CD4-positive, alpha-beta T cell treated with Interleukin-6 at 100 ng/mL for 8 hours (primary cell): ENCODE results near the gene POLDIP3.
"Not testable (repeated sequence)": the region's sequence is repeated elsewhere in the genome, so short reads cannot be mapped to it uniquely, and the experiment has no call there.

Experiments used
- DNase-seq: peaks from one replicate; pipeline ENCODE4 v3.0.0-alpha.2; 2020; ENCODE audit warnings: mixed read lengths, low spot score

Gene POLDIP3

DNA sequence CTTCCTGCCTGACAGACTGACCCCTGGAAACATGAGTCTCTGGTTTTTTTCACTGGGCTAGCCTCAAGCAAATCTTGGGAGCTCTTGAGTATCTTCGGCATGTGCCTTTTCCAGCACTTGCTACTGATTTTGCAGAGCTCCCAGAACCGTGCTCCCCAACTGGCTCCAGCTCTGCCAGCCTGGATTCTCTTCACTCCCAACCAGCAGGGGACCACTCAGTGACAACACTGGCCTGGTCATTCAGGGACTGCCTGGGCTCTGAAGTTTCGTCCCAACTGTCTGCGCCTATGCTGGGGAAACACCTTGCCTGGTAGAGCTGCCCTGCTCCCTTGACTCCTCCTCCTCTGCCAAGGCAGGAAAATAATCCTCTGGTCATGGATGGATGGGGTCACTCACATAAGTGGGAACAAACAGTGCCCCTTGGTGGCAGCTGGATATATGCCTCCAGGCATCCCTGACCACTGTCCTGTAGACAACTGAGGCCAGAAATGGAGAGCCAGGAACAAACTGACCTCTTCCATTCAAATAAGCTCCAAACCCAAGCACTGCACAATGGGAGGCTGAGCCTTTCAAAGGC is 30.2 kb downstream of the POLDIP3 start:
- DNase-seq = no peak

DNA sequence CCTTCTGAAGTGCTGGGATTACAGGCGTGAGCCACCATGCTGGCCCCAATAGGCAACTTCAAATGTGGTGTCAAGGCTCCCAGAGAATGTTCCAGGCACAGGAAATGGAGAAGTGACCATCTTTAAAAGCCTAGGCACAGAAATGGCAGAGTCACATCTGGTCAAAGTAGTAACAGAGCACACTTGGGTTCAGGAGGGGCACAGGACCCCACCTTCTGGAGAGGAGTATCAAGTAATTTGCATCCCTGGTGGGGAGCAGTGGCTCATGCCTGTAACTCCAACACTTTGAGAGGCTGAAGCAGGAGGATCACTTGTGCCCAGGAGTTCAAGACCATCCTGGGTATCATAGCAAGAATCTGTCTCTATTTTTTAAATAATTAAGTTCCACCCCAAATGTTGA is 31.7 kb downstream of the POLDIP3 start:
- no peak for DNase-seq

DNA sequence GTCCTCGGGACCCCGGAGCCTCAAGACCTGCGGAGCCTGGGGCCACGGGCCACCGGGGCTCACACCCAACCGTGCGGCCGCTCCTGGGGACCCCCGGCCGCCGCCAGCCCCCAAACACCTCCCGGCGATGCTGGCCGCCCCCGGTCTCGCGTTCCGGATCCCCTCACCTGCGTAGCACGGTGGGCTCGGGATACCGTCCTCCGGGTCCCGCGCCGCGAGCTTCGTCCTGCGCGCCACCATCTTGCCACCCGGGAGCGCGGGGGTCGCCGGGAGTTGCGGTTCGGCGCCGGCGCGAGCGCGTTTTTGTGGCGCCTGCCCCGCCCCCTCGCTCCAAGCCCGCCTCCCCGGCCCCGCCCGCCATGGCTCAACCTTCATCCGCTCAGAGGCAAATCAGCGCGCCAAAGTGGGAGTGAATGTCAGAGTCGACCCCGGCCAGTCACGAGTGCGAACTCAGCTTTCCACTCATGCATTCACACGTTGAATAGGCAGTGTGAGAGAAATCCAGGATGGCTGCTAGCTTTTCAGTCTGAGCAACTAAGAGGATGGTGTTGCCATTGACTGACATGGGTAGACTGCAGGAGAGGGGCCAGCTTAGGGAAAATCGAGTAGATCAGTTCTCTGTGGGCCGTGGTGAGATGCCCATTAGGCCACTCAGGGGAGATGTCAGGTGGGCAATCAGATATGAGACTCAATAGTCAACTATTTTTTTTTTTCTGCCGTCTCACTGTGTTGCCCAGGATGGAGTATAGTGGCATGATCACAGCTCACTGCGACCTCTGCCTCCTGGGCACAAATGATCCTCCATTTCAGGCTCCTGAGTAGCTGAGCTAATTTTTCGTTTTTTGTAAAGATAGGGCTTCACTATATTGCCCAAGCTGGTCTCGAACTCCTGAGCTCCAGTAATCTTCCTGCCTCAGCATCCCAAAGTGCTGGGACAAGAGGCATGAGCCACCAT is 32.6 kb downstream of the POLDIP3 start:
- DNase-seq = peak; percentile 75

DNA sequence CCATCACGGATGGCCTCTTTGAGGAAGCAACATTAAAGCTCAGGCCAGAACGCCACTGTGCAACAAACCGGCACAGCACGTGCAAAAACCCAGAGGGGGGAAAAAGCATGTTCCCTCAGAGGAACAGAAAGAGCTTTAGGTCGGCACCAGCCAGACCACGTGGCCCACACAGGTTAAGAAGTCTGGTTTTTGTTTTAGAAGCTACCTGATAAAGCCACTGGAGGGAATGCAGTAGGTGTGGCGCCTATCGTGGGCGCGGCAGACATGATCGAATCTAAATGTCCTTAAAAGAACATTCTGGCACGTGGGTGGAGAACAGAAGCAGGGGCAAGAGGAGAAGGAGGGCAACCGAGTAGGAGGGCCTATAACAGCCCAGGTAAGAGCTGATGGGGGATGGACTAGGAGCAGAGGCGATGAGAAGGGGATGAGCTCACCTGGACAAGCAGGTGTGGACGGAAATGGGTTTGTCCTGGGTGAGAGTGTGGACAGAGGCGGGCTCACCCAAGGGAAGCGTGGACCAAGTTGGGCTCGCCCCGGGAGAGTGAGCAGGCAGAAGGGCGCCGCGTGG is 33.4 kb downstream of the POLDIP3 start:
- DNase-seq = not testable (repeated sequence)

DNA sequence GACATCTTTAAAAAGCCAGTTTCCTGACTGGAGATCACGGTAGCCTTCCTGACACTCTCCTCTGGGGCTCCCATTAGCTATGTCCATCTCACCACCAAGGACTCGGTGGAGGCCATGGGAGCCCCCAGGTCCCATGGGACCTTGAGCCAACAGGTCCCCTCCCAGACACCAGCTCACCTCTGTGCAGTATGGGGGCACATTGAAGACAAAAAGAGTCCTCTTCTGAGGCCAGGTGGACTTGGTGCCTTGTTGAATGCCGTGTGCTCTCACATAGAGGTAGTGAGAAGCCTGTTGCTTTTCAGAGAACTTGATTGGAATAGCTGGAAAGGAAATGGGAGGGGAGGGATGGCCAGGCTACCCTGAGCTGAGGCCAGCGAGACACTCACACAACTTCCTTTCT is 34.6 kb downstream of the POLDIP3 start:
- DNase-seq = not testable (repeated sequence)

DNA sequence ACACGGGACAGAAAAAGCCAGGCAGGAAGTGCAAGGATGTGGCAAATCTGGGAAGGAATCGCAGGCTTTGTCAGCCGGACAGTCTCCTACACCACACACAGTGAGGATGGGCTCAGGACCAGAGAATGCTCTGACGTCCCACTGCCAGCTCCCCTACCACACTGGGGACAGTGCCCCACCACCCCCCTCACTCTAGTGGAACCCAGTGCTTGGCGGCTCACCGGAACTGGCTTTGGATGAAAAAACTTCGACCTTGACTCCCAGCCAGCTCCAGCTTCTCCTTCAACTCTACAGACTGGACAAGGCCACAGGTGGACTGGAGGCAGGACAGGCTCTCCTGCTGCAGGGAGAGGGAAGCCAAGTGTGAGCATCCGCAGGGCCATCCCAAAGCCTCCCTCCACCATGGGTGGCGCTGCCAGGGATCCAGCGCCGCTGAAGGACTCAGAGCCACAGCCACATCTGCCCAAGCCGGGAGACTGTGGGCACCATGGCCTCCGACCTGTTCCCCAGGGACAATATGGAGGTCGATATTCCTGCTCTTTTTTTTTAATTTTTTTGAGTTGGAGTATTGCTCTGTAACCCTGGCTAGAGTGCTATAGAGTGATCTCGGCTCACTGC is 37.0 kb downstream of the POLDIP3 start:
- DNase-seq = no peak

DNA sequence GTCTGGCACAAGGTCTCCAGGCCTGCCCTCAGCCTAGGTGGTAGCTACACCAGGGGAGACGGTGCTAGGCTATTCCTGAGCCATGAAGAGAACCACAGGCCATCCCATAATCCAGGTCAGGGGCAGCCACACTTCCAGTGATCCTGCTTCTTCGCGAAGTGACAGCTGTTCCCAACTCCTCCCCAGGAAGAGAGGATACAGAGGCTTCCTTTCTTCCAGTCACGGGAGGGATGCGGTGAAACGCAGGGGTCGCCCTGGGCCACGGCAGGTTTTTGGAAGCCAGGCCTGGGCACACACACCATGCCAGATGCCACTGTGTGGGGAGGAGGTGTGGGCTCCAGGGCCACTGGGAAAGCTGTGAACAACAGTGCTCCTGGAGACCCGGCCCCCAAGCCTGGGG is 37.5 kb downstream of the POLDIP3 start:
- DNase-seq = not testable (repeated sequence)

DNA sequence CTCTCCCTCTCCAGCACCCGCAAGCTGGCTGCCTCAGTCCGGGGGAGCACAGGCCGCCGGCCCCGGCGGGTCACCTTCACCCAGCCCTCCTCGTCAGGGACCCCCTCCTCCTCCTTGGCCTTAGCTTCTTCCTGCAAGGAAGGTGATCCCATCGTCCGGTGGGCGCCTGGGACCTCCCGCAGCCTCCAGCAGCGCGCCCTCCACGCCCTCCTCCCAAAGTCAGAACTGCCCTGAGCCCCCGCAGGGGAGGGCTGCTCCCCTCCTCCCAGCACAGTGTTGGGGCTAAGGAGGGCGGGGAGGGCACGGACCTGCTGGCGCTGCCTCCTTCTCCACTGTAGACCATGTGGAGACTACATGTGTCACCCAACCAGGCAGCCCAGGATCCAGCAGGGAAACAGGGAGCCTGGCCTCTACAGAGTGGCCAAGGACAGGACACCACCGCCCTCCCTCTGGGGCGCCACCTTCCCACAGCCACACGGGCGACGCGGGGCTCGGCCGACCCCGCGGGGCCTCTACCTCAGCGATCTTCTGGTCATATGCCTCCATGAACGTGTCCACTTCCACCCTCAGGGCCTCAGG is 38.6 kb downstream of the POLDIP3 start:
- DNase-seq = not testable (repeated sequence)

DNA sequence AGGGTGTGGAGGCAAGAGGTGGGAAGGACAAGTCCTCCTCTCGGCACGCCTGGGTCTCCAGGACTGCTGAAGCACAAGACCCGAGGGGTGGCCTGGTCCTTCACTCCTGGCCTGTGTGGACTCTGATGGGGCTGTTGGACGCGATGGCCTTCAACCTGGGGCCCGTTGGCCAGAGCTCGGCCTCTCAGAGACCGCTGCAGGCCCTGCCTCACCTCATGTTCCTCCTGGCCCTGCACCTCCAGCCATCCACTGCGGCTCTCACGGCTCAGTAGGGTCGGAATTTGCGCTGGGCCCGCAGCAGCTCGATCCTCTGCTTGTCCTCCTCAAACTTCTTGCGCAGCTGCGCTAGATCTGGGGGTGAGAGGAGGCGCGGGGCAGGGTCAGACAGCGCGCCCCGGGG is 40.2 kb downstream of the POLDIP3 start:
- DNase-seq = not testable (repeated sequence)

DNA sequence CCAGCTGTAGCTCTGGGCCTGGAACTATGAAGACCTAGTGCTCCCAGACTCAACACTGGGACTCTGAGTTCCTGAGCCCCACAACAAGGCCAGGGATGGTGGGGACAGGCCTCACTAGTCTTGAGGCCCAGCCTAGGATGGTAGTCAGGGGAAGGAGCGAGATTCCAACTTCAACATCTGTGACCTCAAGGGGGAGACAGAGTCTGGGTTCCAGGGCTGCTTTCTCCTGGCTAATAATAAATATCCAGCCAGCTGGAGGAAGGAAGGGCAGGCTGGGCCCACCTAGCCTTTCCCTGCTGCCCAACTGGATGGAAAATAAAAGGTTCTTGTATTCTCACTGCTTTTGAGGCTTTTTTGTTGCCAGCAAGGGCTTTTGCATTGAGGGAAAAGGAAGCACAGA is 40.6 kb downstream of the POLDIP3 start:
- not testable (repeated sequence) for DNase-seq

DNA sequence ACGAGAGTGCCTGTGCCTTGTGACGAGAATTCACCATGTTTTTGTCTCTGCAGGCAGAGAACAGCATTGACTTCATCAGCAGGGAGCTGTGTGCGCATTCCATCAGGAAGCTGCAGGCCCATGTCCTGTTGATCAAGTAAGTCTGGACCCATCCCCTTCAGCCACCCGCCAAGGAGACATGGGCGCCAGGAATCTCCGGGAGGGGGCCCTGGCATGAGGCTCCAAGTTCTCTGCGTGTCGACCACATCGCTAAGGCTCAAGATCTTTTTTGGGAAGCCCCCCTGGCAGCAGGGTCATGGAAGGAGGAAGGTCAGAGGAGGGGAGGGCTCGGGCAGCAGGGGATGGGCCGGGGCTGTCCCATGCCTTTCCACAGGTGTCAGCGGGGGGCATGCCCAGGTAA is 43.6 kb downstream of the POLDIP3 start:
- DNase-seq = not testable (repeated sequence)

DNA sequence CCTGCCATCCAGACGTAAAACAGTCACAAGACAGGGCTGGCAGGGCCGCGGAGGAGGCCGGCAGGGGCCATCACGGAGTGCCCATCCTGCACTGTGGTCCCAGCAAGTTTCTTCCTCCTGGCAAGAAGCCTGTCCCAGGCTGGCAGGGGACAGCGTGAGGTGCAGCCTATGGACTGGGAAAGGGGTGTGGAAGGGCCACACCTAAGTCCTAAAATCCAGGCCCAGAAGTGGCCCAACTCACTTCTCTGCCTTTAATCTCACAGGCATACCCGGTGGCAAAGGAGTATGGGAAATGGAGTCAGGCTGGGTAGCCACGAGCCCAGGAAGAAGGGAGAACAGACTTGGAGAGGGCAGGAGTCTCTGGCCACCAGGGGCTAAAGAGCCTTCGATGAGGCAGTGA is 44.1 kb downstream of the POLDIP3 start:
- not testable (repeated sequence) for DNase-seq

DNA sequence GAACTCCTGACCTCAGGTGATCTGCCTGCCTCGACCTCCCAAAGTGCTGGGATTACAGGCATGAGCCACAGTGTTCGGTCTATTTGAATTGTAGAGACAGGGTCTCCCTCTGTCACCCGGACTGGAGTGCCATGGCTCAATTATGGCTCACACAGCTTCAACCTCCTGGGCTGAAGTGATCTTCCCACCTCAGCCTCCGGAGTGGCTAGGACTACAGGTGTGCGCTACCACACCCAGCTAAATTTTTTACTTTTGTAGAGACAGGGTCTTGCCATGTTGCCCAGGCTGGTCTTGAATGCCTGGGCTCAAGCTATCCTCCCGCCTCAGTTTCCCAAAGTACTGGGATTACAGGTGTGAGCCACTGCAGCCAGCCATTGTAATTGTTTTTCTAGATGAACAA is 46.7 kb downstream of the POLDIP3 start:
- DNase-seq = not testable (repeated sequence)

DNA sequence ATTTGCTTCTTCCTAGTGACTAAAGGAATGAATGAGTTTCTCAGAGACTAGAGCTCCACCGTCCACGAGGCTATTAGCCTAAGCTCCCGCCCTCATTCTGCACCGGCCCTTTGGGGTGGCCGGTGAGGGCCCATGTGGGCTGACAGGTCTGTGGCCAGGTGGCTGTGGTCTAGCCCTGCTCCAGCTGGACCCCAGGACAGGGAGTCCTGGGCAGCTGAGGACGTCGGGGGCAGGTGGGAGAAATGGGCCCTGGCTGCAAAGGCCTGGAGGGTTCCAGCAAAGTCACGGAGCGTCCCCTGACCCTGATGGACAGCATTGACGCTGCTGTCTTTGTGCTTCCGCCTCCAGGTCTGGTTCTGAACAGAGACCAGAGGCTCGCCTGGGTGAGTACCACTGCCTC is 48.7 kb downstream of the POLDIP3 start:
- DNase-seq = no peak

DNA sequence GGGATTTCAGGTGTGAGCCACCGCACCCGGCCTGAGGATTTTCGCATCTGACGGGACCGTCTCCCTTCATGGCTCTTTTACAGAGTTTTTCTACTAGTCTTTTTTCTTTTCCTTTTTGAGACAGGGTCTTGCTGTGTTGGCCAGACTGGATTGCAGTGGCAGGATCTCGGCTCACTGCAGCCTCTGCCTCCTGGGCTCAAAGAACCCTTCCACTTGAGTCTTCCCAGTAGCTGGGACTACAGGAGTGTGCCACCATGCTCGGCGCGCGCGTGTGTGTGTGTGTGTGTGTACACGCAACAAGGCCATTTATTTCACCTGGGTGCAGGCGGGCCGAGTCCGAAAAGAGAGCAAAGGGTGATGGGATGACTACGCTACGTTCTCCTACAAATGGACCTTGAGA is 50.0 kb downstream of the POLDIP3 start:
- no peak for DNase-seq

DNA sequence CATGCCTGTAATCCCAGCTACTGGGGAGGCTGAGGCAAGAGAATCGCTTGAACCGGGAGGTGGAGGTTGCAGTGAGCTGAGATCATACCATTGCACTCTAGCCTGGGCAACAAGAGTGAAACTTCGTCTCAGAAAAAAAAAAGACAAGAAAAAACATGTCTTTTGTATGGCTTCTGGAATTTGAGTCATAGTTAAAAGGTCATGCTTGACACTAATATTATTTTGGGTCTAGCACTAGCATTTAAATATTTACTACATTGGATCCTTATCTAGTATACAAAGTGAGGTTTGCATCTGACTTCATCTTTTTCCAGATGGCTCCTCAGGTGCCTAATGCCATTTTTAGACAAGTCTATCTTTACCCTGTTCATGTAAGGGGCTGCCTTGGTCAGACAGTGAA is 50.7 kb downstream of the POLDIP3 start:
- DNase-seq = not testable (repeated sequence)

DNA sequence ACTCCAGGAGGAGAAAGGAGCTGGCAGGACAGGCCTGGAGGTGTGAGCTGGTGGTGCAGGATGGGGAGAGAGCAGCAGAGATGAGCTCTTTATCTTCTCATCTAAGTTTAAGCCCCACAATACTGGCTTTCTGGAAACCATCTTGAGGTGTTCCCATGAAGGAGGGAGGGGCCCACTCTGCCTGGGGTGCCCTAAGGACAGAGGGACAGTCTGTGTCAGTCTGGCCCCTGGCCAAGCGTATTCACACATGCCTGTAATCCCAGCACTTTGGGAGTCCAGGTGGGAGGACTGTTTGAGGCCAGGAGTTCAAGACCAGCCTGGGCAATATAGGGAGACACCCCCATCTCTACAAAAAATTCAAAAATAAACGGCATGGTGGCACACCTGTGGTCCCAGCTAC is 52.0 kb downstream of the POLDIP3 start:
- no peak for DNase-seq

DNA sequence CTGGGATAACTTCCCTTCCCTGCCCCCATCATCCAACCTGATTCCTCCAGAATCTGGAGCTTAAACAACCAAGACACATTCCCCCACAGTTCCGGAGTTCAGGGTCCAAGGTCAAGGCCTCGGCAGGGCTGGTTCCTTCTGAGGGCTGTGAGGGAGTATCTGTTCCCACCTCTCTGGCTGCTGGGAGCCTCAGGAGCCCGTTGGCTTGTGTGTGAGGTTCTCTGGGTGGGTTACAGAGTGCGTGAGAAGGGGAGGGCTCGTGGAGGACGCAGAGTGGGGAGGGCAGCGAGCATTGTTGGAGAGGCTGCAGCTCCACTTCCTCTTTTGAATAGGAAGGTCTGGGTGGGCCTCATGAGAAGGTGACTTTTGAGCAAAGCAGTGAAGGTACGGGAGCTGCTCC is 52.4 kb downstream of the POLDIP3 start:
- DNase-seq = no peak

DNA sequence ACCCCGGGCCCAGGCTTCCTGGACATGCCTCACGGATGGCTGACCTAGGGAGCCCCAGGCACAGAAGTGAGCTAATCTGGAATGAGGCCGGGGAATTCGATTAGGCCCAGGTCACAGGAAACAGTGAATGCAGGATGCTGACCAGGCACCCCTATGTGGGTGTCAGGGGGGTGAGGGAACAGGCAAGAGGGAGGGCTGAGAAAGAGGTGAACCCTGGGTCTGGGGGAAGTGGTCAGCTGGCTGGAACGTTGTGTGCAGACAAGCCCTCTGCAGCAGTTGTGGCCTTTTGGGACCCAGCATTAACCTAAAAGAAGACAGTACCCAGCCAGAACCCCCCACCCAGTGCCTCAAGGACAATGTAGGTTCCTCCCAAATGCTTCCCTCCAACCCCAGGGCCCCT is 52.8 kb downstream of the POLDIP3 start:
- DNase-seq = no peak

DNA sequence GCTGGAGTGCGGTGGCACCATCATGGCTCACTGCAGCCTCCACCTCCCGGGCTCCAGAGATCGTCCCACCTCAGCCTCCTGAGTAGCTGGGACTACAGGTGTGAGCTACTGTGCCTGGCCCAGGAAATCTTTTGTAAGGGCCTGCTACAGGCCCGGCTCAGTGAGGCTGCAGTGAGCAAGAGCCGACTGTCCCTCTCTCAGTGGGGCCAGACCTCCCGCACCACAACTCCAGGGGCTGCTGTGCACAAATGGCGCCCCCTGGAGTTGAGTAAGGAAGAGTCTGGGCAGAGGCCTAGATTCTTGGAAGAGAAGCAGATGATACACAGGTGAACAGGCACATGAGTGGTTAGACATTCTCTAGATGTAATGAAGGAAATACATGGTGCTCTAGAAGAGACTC is 53.9 kb downstream of the POLDIP3 start:
- no peak for DNase-seq

DNA sequence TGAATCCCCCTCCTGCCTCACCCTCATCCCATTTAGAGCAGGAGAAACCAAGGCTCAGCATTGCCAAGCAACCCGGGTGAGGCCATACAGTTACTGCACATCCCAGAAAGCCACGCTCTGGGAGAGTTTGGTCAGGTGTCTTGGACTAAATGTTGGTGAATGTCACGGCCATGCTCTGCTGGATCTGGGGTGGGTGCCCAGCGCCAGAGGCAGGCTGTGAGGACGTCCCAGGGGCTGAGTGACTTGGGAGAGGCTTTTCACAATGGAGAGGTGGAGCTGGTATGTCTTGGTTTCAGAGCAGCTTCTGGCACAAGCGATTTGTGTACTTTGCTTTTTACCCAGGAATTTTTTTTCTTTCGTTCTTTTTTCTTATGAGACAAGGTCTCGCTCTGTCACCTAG is 54.3 kb downstream of the POLDIP3 start:
- DNase-seq = no peak
